ENCODE measurements around the gene JRKL.
"Not testable (repeated sequence)": the region's sequence is repeated elsewhere in the genome, so short reads cannot be mapped to it uniquely, and the experiment has no call there.

The JRKL gene

GRCh38 chr11:96432654-96433053, 42.8 kb downstream of the JRKL start:
- not testable (repeated sequence) for H3K9me3 ChIP-seq (ENCODE audit: control insufficient read depth, low read length); H3K27ac ChIP-seq (ENCODE audit: insufficient read depth, low read length, poor library complexity, severe bottlenecking); H3K27me3 ChIP-seq (replicated peaks; ENCODE audit: control insufficient read depth, insufficient read depth, low read length, poor library complexity, severe bottlenecking); H3K4me1 ChIP-seq (ENCODE audit: control insufficient read depth, insufficient read depth, low read length, poor library complexity, severe bottlenecking); H3K36me3 ChIP-seq (ENCODE audit: control insufficient read depth, insufficient read depth, low read length); DNase-seq; H3K4me3 ChIP-seq (ENCODE audit: insufficient read depth, low read depth, low read length, poor library complexity, severe bottlenecking)

All from effector memory CD4-positive, alpha-beta T cell (primary cell).